SKM-1 (cell line): ENCODE data around the gene TRAPPC3.

Experiments used
- DNase-seq: peaks from one replicate; lab custom pipeline; 2025; ENCODE audit not compliant: unreplicated experiment; lab: John Stamatoyannopoulos, UW

The TRAPPC3 gene

GRCh38 chr1:36128126-36128904, 21.0 kb downstream of the TRAPPC3 start:
- peak; percentile 31 for DNase-seq

- no peak for DNase-seq
Observed at GRCh38 chr1:36126797-36127500, 22.3 kb downstream of the TRAPPC3 start.

GRCh38 chr1:36126005-36126716, 23.1 kb downstream of the TRAPPC3 start:
- no peak for DNase-seq

- no peak for DNase-seq
Observed at GRCh38 chr1:36125129-36125991, 23.9 kb downstream of the TRAPPC3 start, which contains the start of gene COL8A2. Gene COL8A2 (minus strand): TSS chr1:36125222. CDS start chr1:36100242, 24,980 bp downstream.

- DNase-seq: no peak
Observed at GRCh38 chr1:36124404-36125128, 24.7 kb downstream of the TRAPPC3 start.

- DNase-seq: peak; percentile 62
Observed at GRCh38 chr1:36123356-36123755, 25.9 kb downstream of the TRAPPC3 start.

- DNase-seq: no peak
Observed at GRCh38 chr1:36122062-36123030, 26.9 kb downstream of the TRAPPC3 start.

- no peak for DNase-seq
Observed at GRCh38 chr1:36119456-36119855, 29.8 kb downstream of the TRAPPC3 start.

- DNase-seq: no peak
Observed at GRCh38 chr1:36118447-36119204, 30.7 kb downstream of the TRAPPC3 start.

GRCh38 chr1:36116901-36117300, 32.4 kb downstream of the TRAPPC3 start:
- DNase-seq: no peak

GRCh38 chr1:36115931-36116330, 33.4 kb downstream of the TRAPPC3 start:
- DNase-seq: peak; percentile 32

- no peak for DNase-seq
Observed at GRCh38 chr1:36115200-36115669, 34.1 kb downstream of the TRAPPC3 start.

GRCh38 chr1:36114371-36114770, 34.9 kb downstream of the TRAPPC3 start:
- DNase-seq: no peak

GRCh38 chr1:36112823-36113222, 36.5 kb downstream of the TRAPPC3 start:
- DNase-seq: no peak

- no peak for DNase-seq
Observed at GRCh38 chr1:36111151-36111550, 38.1 kb downstream of the TRAPPC3 start.

GRCh38 chr1:36109041-36109679, 40.1 kb downstream of the TRAPPC3 start:
- DNase-seq: no peak

- DNase-seq: no peak
Observed at GRCh38 chr1:36108314-36108713, 41.0 kb downstream of the TRAPPC3 start.

GRCh38 chr1:36107394-36107793, 41.9 kb downstream of the TRAPPC3 start:
- DNase-seq: no peak
